SU-DHL-6 (cell line): ENCODE data around the gene PTH1R.
A peak's percentile ranks its signal among the peaks of the same experiment; 100 is the strongest.

Experiments used
- H2AFZ ChIP-seq: fragments of 200-600 bp; sonication (generic); 2 replicates; pipeline ENCODE4 v1.6.1; 2014; ENCODE audit warnings: low read depth, mild to moderate bottlenecking, moderate library complexity, mixed read lengths, antibody characterized with exemption, low read length; ENCODE audit not compliant: severe bottlenecking
- H3F3A ChIP-seq: fragments of 200-600 bp; shearing (Covaris generic); 2 replicates; pipeline ENCODE4 v1.6.0; 2016; ENCODE audit warnings: antibody characterized with exemption, mild to moderate bottlenecking; ENCODE audit not compliant: insufficient read depth
- H3K27ac ChIP-seq: fragments of 200-600 bp; sonication (generic); 2 replicates; pipeline ENCODE4 v1.5.1; 2016; ENCODE audit warnings: low read depth, mild to moderate bottlenecking, low read length, moderate library complexity, mixed read lengths
- H3K27me3 ChIP-seq: fragments of 200-600 bp; sonication (generic), shearing (Covaris generic); 2 replicates; pipeline ENCODE4 v1.6.0; 2014; ENCODE audit warnings: mild to moderate bottlenecking, low read length
- H3K36me3 ChIP-seq: fragments of 200-600 bp; sonication (generic); 2 replicates; pipeline ENCODE4 v1.6.1; 2014; ENCODE audit warnings: mild to moderate bottlenecking, low read length, mixed read lengths
- H3K4me2 ChIP-seq: fragments of 300-600, 200-600 bp; shearing (Covaris generic), sonication (generic); 2 replicates; pipeline ENCODE4 v1.6.0; 2014; ENCODE audit warnings: low read length, low read depth, mild to moderate bottlenecking; ENCODE audit not compliant: poor library complexity, severe bottlenecking
- H3K4me3 ChIP-seq: fragments of 200-600 bp; sonication (generic); 2 replicates; pipeline ENCODE4 v1.5.1; 2014; ENCODE audit warnings: antibody characterized with exemption, low read length, mild to moderate bottlenecking, mixed read lengths; ENCODE audit not compliant: insufficient read depth, poor library complexity, severe bottlenecking
- H3K79me2 ChIP-seq: fragments of 200-600 bp; sonication (generic); 2 replicates; pipeline ENCODE4 v1.6.1; 2014; ENCODE audit warnings: mild to moderate bottlenecking, low read length, moderate library complexity; ENCODE audit not compliant: insufficient read depth
- H3K9ac ChIP-seq: fragments of 200-600 bp; sonication (generic); 2 replicates; pipeline ENCODE4 v1.7.0; 2014; ENCODE audit warnings: mild to moderate bottlenecking, low read length
- H3K9me2 ChIP-seq: fragments of 200-600 bp; sonication (generic); replicated peaks from 2 replicates; pipeline ENCODE4 v1.6.1; 2014; ENCODE audit warnings: low read length; ENCODE audit not compliant: insufficient read depth
- H3K9me3 ChIP-seq: fragments of 200-600 bp; sonication (generic); 2 replicates; pipeline ENCODE4 v1.6.1; 2014; ENCODE audit warnings: low read length, mixed read lengths; ENCODE audit not compliant: insufficient read depth
- H4K20me1 ChIP-seq: fragments of 200-600 bp; sonication (generic); 2 replicates; pipeline ENCODE4 v1.6.1; 2014; ENCODE audit warnings: low read depth, mild to moderate bottlenecking, antibody characterized with exemption, low read length, moderate library complexity, mixed read lengths
- EZH2phosphoT487 ChIP-seq: fragments of 200-600 bp; sonication (generic), shearing (Covaris generic); conservative IDR thresholded peaks from 2 replicates; pipeline ENCODE4 v1.6.1; 2018; ENCODE audit warnings: mild to moderate bottlenecking, antibody characterized with exemption, low read length, moderate library complexity, mixed read lengths
- TF ChIP-seq, protein P1 (sequence below): fragments of 200-600 bp; sonication (generic); IDR thresholded peaks from one replicate; pipeline ENCODE4 v1.5.1; 2017; ENCODE audit warnings: antibody characterized with exemption, mild to moderate bottlenecking, low read length, moderate library complexity; ENCODE audit not compliant: insufficient read depth, poor library complexity, severe bottlenecking

The PTH1R gene

GRCh38 chr3:46908294-46908985, 30.9 kb downstream of the PTH1R start:
- no peak overlapping the region for H3K4me3 ChIP-seq
- no peak overlapping the region for H2AFZ ChIP-seq
- H3K79me2 ChIP-seq = no peaks in the 10 kb centered on the region
- H3K9me2 ChIP-seq = no peaks in the 10 kb centered on the region
- H3K27me3 ChIP-seq = no peaks in the 10 kb centered on the region
- TF ChIP-seq, protein P1, sequence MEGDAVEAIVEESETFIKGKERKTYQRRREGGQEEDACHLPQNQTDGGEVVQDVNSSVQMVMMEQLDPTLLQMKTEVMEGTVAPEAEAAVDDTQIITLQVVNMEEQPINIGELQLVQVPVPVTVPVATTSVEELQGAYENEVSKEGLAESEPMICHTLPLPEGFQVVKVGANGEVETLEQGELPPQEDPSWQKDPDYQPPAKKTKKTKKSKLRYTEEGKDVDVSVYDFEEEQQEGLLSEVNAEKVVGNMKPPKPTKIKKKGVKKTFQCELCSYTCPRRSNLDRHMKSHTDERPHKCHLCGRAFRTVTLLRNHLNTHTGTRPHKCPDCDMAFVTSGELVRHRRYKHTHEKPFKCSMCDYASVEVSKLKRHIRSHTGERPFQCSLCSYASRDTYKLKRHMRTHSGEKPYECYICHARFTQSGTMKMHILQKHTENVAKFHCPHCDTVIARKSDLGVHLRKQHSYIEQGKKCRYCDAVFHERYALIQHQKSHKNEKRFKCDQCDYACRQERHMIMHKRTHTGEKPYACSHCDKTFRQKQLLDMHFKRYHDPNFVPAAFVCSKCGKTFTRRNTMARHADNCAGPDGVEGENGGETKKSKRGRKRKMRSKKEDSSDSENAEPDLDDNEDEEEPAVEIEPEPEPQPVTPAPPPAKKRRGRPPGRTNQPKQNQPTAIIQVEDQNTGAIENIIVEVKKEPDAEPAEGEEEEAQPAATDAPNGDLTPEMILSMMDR = no peak
- no peak for TF ChIP-seq EZH2phosphoT487
- H4K20me1 ChIP-seq = no peaks in the 10 kb centered on the region
- H3K4me2 ChIP-seq = no peak overlapping the region
- no peaks in the 10 kb centered on the region for H3K9me3 ChIP-seq
- no peak overlapping the region for H3K9ac ChIP-seq
- H3F3A ChIP-seq = peaks cover 19% of the 10 kb centered on the region
- no peaks in the 10 kb centered on the region for H3K36me3 ChIP-seq
- no peak overlapping the region for H3K27ac ChIP-seq

- no peak overlapping the region for H3K9ac ChIP-seq
- no peaks in the 10 kb centered on the region for H3K9me2 ChIP-seq
- H3K27ac ChIP-seq = no peak overlapping the region
- H2AFZ ChIP-seq = no peak overlapping the region
- no peaks in the 10 kb centered on the region for H4K20me1 ChIP-seq
- no peak for TF ChIP-seq EZH2phosphoT487
- TF ChIP-seq, protein P1 = no peak
- no peaks in the 10 kb centered on the region for H3K27me3 ChIP-seq
- no peaks in the 10 kb centered on the region for H3K79me2 ChIP-seq
- H3K36me3 ChIP-seq = no peaks in the 10 kb centered on the region
- H3F3A ChIP-seq = peaks cover 19% of the 10 kb centered on the region
- H3K9me3 ChIP-seq = no peaks in the 10 kb centered on the region
- no peak overlapping the region for H3K4me3 ChIP-seq
- no peak overlapping the region for H3K4me2 ChIP-seq
Measured at GRCh38 chr3:46908986-46909534, 31.5 kb downstream of the PTH1R start.

GRCh38 chr3:46909535-46910161, 32.1 kb downstream of the PTH1R start:
- no peak overlapping the region for H3K4me2 ChIP-seq
- H3K36me3 ChIP-seq = no peaks in the 10 kb centered on the region
- no peaks in the 10 kb centered on the region for H4K20me1 ChIP-seq
- no peak overlapping the region for H2AFZ ChIP-seq
- H3K9me2 ChIP-seq = no peaks in the 10 kb centered on the region
- TF ChIP-seq EZH2phosphoT487 = no peak
- TF ChIP-seq, protein P1 = peak; percentile 73
- no peaks in the 10 kb centered on the region for H3K79me2 ChIP-seq
- H3F3A ChIP-seq = peaks cover 19% of the 10 kb centered on the region
- H3K27me3 ChIP-seq = no peaks in the 10 kb centered on the region
- H3K9ac ChIP-seq = no peak overlapping the region
- no peaks in the 10 kb centered on the region for H3K9me3 ChIP-seq
- H3K27ac ChIP-seq = no peak overlapping the region
- H3K4me3 ChIP-seq = no peak overlapping the region
